Measurements from ENCODE around the gene ZNF618. TPM values are rescaled to one million over a fixed set of nuclear protein-coding genes. Genes with fewer than 3 reads are reported as not detected.

Gene ZNF618
- total and polyA plus RNA-seq, 2 experiments from 2014 or later = 2.3 to 5.1 TPM

DNA sequence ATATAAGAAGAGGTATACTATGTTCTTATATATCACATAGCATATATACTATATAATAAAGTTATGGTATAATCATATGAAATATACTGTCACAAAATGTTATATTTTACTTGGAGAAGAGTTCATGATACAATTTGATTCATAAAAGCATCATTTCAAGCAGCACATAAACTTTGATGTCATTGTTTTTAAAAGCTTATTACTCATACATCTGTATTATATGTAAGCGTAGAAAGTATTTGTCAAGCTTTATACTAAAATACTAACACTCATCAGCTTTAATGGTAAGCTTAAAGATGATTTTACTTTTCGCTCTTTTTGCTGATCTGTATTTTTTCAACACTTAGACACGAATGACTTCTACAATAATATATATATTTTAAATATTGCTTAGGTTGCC is 34.0 kb upstream of the ZNF618 start:
- peaks cover 24% of the 10 kb centered on the region for H3K27me3 ChIP-seq (replicated peaks; ENCODE audit: insufficient read depth)
- TF ChIP-seq EZH2phosphoT487 (IDR thresholded peaks at IDR 0.05; ENCODE audit: insufficient read depth, low read depth) (no peak), EZH2 (IDR thresholded peaks at IDR 0.05; ENCODE audit: insufficient read depth, poor library complexity, severe bottlenecking) (no peak)
- H3K4me1 ChIP-seq (ENCODE audit: insufficient read depth) = no peaks in the 10 kb centered on the region
- H3F3A ChIP-seq (ENCODE audit: insufficient read depth) = no peaks in the 10 kb centered on the region
- in situ Hi-C loops (cut with MboI) = no loop called here
- no peak for DNase-seq
- no peaks in the 10 kb centered on the region for H3K36me3 ChIP-seq (ENCODE audit: low read depth)
- WGBS, 2 experiments (ENCODE audit: low coverage in 1 of 2, low lambda C conversion rate in 2 of 2, missing lambda C conversion rate in 2 of 2) = 66 to 71% methylated on average over 3 of the region's 3 CpGs
- H3K79me2 ChIP-seq (ENCODE audit: insufficient read depth) = no peaks in the 10 kb centered on the region
- no peaks in the 10 kb centered on the region for H4K20me1 ChIP-seq (ENCODE audit: insufficient read depth)
- H2AFZ ChIP-seq = no peak overlapping the region
- H3K4me2 ChIP-seq (ENCODE audit: unreplicated experiment) = no peak overlapping the region
- H3K9me3 ChIP-seq (ENCODE audit: low read depth) = no peaks in the 10 kb centered on the region
- H3K9ac ChIP-seq = no peak overlapping the region
- H3K9me2 ChIP-seq (ENCODE audit: insufficient read depth) = no peaks in the 10 kb centered on the region
- H3K4me3 ChIP-seq = no peak overlapping the region
- no peak overlapping the region for H3K27ac ChIP-seq

DNA sequence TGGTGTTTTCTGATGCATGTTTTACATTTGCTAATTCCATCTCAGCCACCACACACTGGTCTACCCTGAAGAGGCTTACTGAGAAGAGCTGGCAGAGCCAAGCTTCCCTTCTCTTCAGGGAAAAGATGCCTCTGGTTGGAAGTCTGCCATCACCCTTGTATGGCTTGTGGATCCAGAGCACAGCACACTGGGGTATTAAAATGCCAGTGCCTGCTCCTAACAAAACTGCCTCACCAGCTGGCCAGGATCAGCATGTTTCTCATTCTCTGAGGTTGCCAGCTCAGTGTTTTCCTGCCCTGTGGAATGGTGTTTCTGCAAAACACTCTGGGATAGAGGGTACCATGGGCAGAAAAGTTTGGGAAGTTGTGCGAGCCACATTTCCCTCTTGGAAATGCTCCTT is 31.6 kb upstream of the ZNF618 start:
- Histone ChIP-seq H3K27ac (no peak overlapping the region), H4K20me1 (ENCODE audit: insufficient read depth) (no peaks in the 10 kb centered on the region), H3K36me3 (ENCODE audit: low read depth) (no peaks in the 10 kb centered on the region), H3K27me3 (replicated peaks; ENCODE audit: insufficient read depth) (peaks cover 21% of the 10 kb centered on the region), H3K9me3 (ENCODE audit: low read depth) (no peaks in the 10 kb centered on the region), H3F3A (ENCODE audit: insufficient read depth) (no peaks in the 10 kb centered on the region), H3K79me2 (ENCODE audit: insufficient read depth) (no peaks in the 10 kb centered on the region), H3K9me2 (ENCODE audit: insufficient read depth) (no peaks in the 10 kb centered on the region), H3K9ac (no peak overlapping the region), H3K4me2 (ENCODE audit: unreplicated experiment) (no peak overlapping the region), H3K4me1 (ENCODE audit: insufficient read depth) (no peaks in the 10 kb centered on the region), H2AFZ (no peak overlapping the region), H3K4me3 (no peak overlapping the region)
- WGBS, 2 experiments (ENCODE audit: low coverage in 1 of 2, low lambda C conversion rate in 2 of 2, missing lambda C conversion rate in 2 of 2) = 48 to 80% methylated on average over 1 of the region's 1 CpG
- in situ Hi-C loops (cut with MboI) = no loop called here
- TF ChIP-seq EZH2phosphoT487 (IDR thresholded peaks at IDR 0.05; ENCODE audit: insufficient read depth, low read depth) (no peak), EZH2 (IDR thresholded peaks at IDR 0.05; ENCODE audit: insufficient read depth, poor library complexity, severe bottlenecking) (no peak)
- DNase-seq = no peak

DNA sequence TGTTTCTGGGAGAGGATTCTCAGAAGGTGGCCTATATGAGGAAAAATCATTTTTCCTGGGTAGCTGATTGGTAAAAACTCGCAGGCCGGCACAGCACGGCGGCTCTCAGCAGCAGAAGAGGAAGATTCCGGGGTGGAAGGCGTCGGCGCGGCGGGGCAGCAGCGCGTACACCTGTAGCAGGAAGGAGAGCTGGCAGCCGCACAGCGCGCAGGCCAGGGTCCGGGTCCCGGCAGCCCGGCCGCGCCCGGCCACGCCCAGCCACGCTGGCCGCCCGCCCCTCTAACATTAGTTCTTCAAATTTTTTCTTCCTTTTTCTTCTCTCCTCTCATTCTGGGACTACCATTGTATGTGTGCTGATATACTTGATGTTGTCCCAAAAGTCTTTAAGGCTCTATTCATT is 24.8 kb upstream of the ZNF618 start:
- no peaks in the 10 kb centered on the region for H3F3A ChIP-seq (ENCODE audit: insufficient read depth)
- no peaks in the 10 kb centered on the region for H3K4me1 ChIP-seq (ENCODE audit: insufficient read depth)
- no peak overlapping the region for H3K27ac ChIP-seq
- no peak overlapping the region for H3K4me2 ChIP-seq (ENCODE audit: unreplicated experiment)
- H3K27me3 ChIP-seq (replicated peaks; ENCODE audit: insufficient read depth) = 0 out of 2 replicates have a peak, but pooled peaks cover 9% of the 10 kb centered on the region
- no peak overlapping the region for H3K4me3 ChIP-seq
- H3K79me2 ChIP-seq (ENCODE audit: insufficient read depth) = no peaks in the 10 kb centered on the region
- in situ Hi-C loops (cut with MboI) = no loop called here
- 88 to 89% methylated on average over 24 to 25 of the region's 25 CpGs for WGBS, 2 experiments (ENCODE audit: low coverage in 1 of 2, low lambda C conversion rate in 2 of 2, missing lambda C conversion rate in 2 of 2)
- H3K9ac ChIP-seq = no peak overlapping the region
- no peak for TF ChIP-seq EZH2phosphoT487 (IDR thresholded peaks at IDR 0.05; ENCODE audit: insufficient read depth, low read depth)
- no peak for TF ChIP-seq EZH2 (IDR thresholded peaks at IDR 0.05; ENCODE audit: insufficient read depth, poor library complexity, severe bottlenecking)
- H2AFZ ChIP-seq = no peak overlapping the region
- H3K9me3 ChIP-seq (ENCODE audit: low read depth) = no peaks in the 10 kb centered on the region
- no peaks in the 10 kb centered on the region for H4K20me1 ChIP-seq (ENCODE audit: insufficient read depth)
- H3K36me3 ChIP-seq (ENCODE audit: low read depth) = no peaks in the 10 kb centered on the region
- H3K9me2 ChIP-seq (ENCODE audit: insufficient read depth) = no peaks in the 10 kb centered on the region
- DNase-seq = no peak

DNA sequence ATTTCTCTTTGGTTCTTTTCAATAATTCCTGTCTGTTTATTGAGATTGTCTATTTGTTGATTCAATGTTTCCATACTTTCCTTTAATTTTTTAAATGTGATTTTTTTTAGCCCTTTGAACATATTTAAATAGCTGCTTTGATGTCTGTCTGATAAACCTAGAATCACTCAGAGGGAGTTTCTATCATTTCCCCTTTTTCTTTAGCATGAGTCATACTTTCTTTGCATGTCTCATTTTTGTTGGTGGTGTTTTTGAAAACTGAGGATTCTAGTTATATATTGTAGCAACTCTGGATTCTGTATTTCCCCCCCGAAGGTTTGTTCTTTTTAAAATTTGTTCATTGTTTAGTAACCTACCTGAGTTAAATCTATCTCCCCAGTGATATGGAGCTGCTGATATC is 24.2 kb upstream of the ZNF618 start:
- DNase-seq = no peak
- H3K4me2 ChIP-seq (ENCODE audit: unreplicated experiment) = no peak overlapping the region
- H3K27me3 ChIP-seq (replicated peaks; ENCODE audit: insufficient read depth) = 0 out of 2 replicates have a peak, but pooled peaks cover 4% of the 10 kb centered on the region
- H3K27ac ChIP-seq = no peak overlapping the region
- no peaks in the 10 kb centered on the region for H3K4me1 ChIP-seq (ENCODE audit: insufficient read depth)
- H2AFZ ChIP-seq = no peak overlapping the region
- H3K79me2 ChIP-seq (ENCODE audit: insufficient read depth) = no peaks in the 10 kb centered on the region
- WGBS, 2 experiments (ENCODE audit: low coverage in 1 of 2, low lambda C conversion rate in 2 of 2, missing lambda C conversion rate in 2 of 2) = 74 to 96% methylated on average over 1 of the region's 1 CpG
- no peaks in the 10 kb centered on the region for H3K9me2 ChIP-seq (ENCODE audit: insufficient read depth)
- in situ Hi-C loops (cut with MboI) = no loop called here
- H3F3A ChIP-seq (ENCODE audit: insufficient read depth) = no peaks in the 10 kb centered on the region
- H3K9ac ChIP-seq = no peak overlapping the region
- TF ChIP-seq EZH2 (IDR thresholded peaks at IDR 0.05; ENCODE audit: insufficient read depth, poor library complexity, severe bottlenecking) (no peak), EZH2phosphoT487 (IDR thresholded peaks at IDR 0.05; ENCODE audit: insufficient read depth, low read depth) (no peak)
- no peak overlapping the region for H3K4me3 ChIP-seq
- no peaks in the 10 kb centered on the region for H3K9me3 ChIP-seq (ENCODE audit: low read depth)
- no peaks in the 10 kb centered on the region for H4K20me1 ChIP-seq (ENCODE audit: insufficient read depth)
- H3K36me3 ChIP-seq (ENCODE audit: low read depth) = no peaks in the 10 kb centered on the region

DNA sequence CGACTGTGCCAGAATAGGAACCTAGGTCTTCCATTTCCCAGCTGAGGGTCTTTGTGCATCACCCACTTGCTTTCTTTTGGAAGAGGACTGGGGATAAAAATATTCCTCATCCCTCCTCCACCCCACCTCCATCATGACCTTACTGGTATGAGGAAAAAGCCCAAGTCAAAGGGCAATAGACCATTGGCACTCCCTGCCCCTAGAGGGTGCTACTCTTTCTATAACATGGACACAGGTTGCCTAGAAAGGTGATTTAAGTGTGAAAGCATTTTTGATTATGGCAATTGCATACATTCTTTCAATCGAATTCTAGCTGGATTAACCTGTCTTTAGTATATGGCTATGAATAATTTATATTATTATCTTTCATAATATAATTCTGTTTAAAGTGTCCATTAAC is 22.8 kb upstream of the ZNF618 start:
- no peak for TF ChIP-seq EZH2 (IDR thresholded peaks at IDR 0.05; ENCODE audit: insufficient read depth, poor library complexity, severe bottlenecking)
- no peak for TF ChIP-seq EZH2phosphoT487 (IDR thresholded peaks at IDR 0.05; ENCODE audit: insufficient read depth, low read depth)
- no peak overlapping the region for H2AFZ ChIP-seq
- no peaks in the 10 kb centered on the region for H3K79me2 ChIP-seq (ENCODE audit: insufficient read depth)
- H3K36me3 ChIP-seq (ENCODE audit: low read depth) = no peaks in the 10 kb centered on the region
- no peaks in the 10 kb centered on the region for H4K20me1 ChIP-seq (ENCODE audit: insufficient read depth)
- no peak overlapping the region for H3K27ac ChIP-seq
- H3K9me2 ChIP-seq (ENCODE audit: insufficient read depth) = no peaks in the 10 kb centered on the region
- H3K27me3 ChIP-seq (replicated peaks; ENCODE audit: insufficient read depth) = no peaks in the 10 kb centered on the region; the same call in 1 of the 2 replicates
- no peak overlapping the region for H3K4me2 ChIP-seq (ENCODE audit: unreplicated experiment)
- H3F3A ChIP-seq (ENCODE audit: insufficient read depth) = no peaks in the 10 kb centered on the region
- no peak overlapping the region for H3K4me3 ChIP-seq
- no peak overlapping the region for H3K9ac ChIP-seq
- 46 to 48% methylated on average over 2 of the region's 2 CpGs for WGBS, 2 experiments (ENCODE audit: low coverage in 1 of 2, low lambda C conversion rate in 2 of 2, missing lambda C conversion rate in 2 of 2)
- no peak for DNase-seq
- in situ Hi-C loops (cut with MboI) = no loop called here
- no peaks in the 10 kb centered on the region for H3K4me1 ChIP-seq (ENCODE audit: insufficient read depth)
- H3K9me3 ChIP-seq (ENCODE audit: low read depth) = no peaks in the 10 kb centered on the region
